HL-60 (cell line): ENCODE results near the gene FAM234B.

Experiments used
- DNase-seq, 2 experiments: peaks; one replicate each; pipeline ENCODE4 v3.0.0-alpha.2; 2010 to 2020; ENCODE audit warnings: low read depth in 1 of 2, low spot score in 1 of 2
- H3K27ac ChIP-seq: fragments of 250-450 bp; sonication (Bioruptor Pico); replicated peaks from 2 replicates; pipeline ENCODE4 v1.5.1; 2020; ENCODE audit warnings: mild to moderate bottlenecking, moderate library complexity
- H3K27me3 ChIP-seq: fragments of 250-450 bp; sonication (Bioruptor Pico); 2 replicates; pipeline ENCODE4 v1.5.1; 2021; ENCODE audit warnings: mild to moderate bottlenecking, moderate library complexity; ENCODE audit not compliant: insufficient read depth, poor library complexity, severe bottlenecking
- H3K4me3 ChIP-seq: replicated peaks from 2 replicates; pipeline ENCODE4 v1.5.1; 2011; ENCODE audit warnings: mild to moderate bottlenecking, control low read depth, low read length; ENCODE audit not compliant: insufficient read depth
- CTCF ChIP-seq: IDR thresholded peaks from one replicate; pipeline ENCODE4 v1.5.1; 2011; ENCODE audit warnings: low read length, control low read depth, inconsistent platforms; ENCODE audit not compliant: insufficient read depth
- GABPA ChIP-seq: IDR thresholded peaks from 2 replicates; pipeline ENCODE4 v1.6.1; 2012; ENCODE audit warnings: low read depth
- POLR2AphosphoS5 ChIP-seq: IDR thresholded peaks from 2 replicates; pipeline ENCODE4 v1.6.1; 2012; ENCODE audit warnings: low read depth
- REST ChIP-seq: IDR thresholded peaks from 2 replicates; pipeline ENCODE4 v1.6.1; 2012; ENCODE audit warnings: low read depth; ENCODE audit not compliant: insufficient replicate concordance
- SPI1 ChIP-seq: IDR thresholded peaks from 2 replicates; pipeline ENCODE4 v1.6.1; 2012; ENCODE audit warnings: low read depth, mild to moderate bottlenecking, borderline replicate concordance

Gene FAM234B

GRCh38 chr12:13088496-13088895 is 44.3 kb downstream of the FAM234B start:
- no peak for TF ChIP-seq POLR2AphosphoS5
- no peak for TF ChIP-seq REST
- TF ChIP-seq CTCF, result no peak
- TF ChIP-seq GABPA, result no peak
- no peak for TF ChIP-seq SPI1
- Histone ChIP-seq H3K4me3 (no peak overlapping the region), H3K27ac (no peak overlapping the region), H3K27me3 (no peaks in the 10 kb centered on the region)
- no peak for DNase-seq

- no peak for DNase-seq
- TF ChIP-seq SPI1 (no peak), REST (no peak), GABPA (no peak), POLR2AphosphoS5 (no peak), CTCF (no peak)
- Histone ChIP-seq H3K27me3 (no peaks in the 10 kb centered on the region), H3K27ac (no peak overlapping the region), H3K4me3 (no peak overlapping the region)
Observed at GRCh38 chr12:13090054-13090453, 45.9 kb downstream of the FAM234B start.

GRCh38 chr12:13091832-13092231 is 47.7 kb downstream of the FAM234B start:
- H3K27me3 ChIP-seq, result no peaks in the 10 kb centered on the region
- no peak overlapping the region for H3K27ac ChIP-seq
- TF ChIP-seq SPI1 (no peak), POLR2AphosphoS5 (no peak), GABPA (no peak), REST (no peak), CTCF (no peak)
- DNase-seq, result no peak
- H3K4me3 ChIP-seq, result no peak overlapping the region
